ENCODE data around the gene C8A.

Gene C8A

GRCh38 chr1:56838759-56839158 is 15.8 kb upstream of the C8A start:
- DNase-seq: no peak

- no peak for DNase-seq
Observed at GRCh38 chr1:56843544-56843943, 11.1 kb upstream of the C8A start.

- DNase-seq: no peak
Observed at GRCh38 chr1:56844545-56845136, 10.0 kb upstream of the C8A start.

GRCh38 chr1:56845343-56845742 is 9.3 kb upstream of the C8A start:
- no peak for DNase-seq

GRCh38 chr1:56849750-56850149 is 4.8 kb upstream of the C8A start:
- no peak for DNase-seq

- no peak for DNase-seq
Observed at GRCh38 chr1:56850411-56850810, 4.2 kb upstream of the C8A start.

- DNase-seq: no peak
Observed at GRCh38 chr1:56850922-56851321, 3.7 kb upstream of the C8A start.

- no peak for DNase-seq
Observed at GRCh38 chr1:56852476-56852875, 2.1 kb upstream of the C8A start.

- DNase-seq: no peak
Observed at GRCh38 chr1:56855190-56855589, 593 bp downstream of the C8A start.

- no peak for DNase-seq
Observed at GRCh38 chr1:56856186-56856585, 1.6 kb downstream of the C8A start.

GRCh38 chr1:56859287-56859686 is 4.7 kb downstream of the C8A start:
- DNase-seq: no peak

GRCh38 chr1:56863265-56863992 is 8.8 kb downstream of the C8A start:
- no peak for DNase-seq

- DNase-seq: no peak
Observed at GRCh38 chr1:56864430-56864829, 9.8 kb downstream of the C8A start.

GRCh38 chr1:56866656-56867055 is 12.1 kb downstream of the C8A start:
- no peak for DNase-seq

- no peak for DNase-seq
Observed at GRCh38 chr1:56867491-56867890, 12.9 kb downstream of the C8A start.

- no peak for DNase-seq
Observed at GRCh38 chr1:56868761-56869160, 14.2 kb downstream of the C8A start.

- no peak for DNase-seq
Observed at GRCh38 chr1:56872597-56872996, 18.0 kb downstream of the C8A start.

- no peak for DNase-seq
Observed at GRCh38 chr1:56873213-56873612, 18.6 kb downstream of the C8A start.

GRCh38 chr1:56874689-56875088 is 20.1 kb downstream of the C8A start:
- DNase-seq: no peak

- DNase-seq: no peak
Observed at GRCh38 chr1:56877973-56878372, 23.4 kb downstream of the C8A start.

GRCh38 chr1:56880774-56881173 is 26.2 kb downstream of the C8A start:
- DNase-seq: no peak

- DNase-seq: no peak
Observed at GRCh38 chr1:56881417-56881816, 26.8 kb downstream of the C8A start.

- no peak for DNase-seq
Observed at GRCh38 chr1:56890229-56890628, 35.6 kb downstream of the C8A start.

- DNase-seq: no peak
Observed at GRCh38 chr1:56894014-56894413, 39.4 kb downstream of the C8A start.

Data from cerebellar nuclear complex (tissue), 1 donor.